Endothelial cell (in vitro differentiated cells): ENCODE data around the gene EXPH5. TPM values are rescaled to one million over a fixed set of nuclear protein-coding genes. Genes with fewer than 3 reads are reported as not detected.
A peak's percentile ranks its signal among the peaks of the same experiment; 100 is the strongest.
"Not testable (repeated sequence)": the region's sequence is repeated elsewhere in the genome, so short reads cannot be mapped to it uniquely, and the experiment has no call there.

ENCODE experiments used
- DNase-seq: peaks from one replicate; pipeline ENCODE4 v3.0.0; 2021; ENCODE audit warnings: low spot score
- H3K27ac Mint-ChIP-seq: one replicate; pipeline ENCODE4 v1.8.0; 2021; ENCODE audit warnings: mixed read lengths, inconsistent platforms; ENCODE audit not compliant: unreplicated experiment
- H3K27me3 Mint-ChIP-seq: one replicate; pipeline ENCODE4 v1.8.0; 2021; ENCODE audit warnings: mild to moderate bottlenecking, moderate library complexity, mixed read lengths, inconsistent platforms; ENCODE audit not compliant: unreplicated experiment
- H3K36me3 Mint-ChIP-seq: one replicate; pipeline ENCODE4 v1.8.0; 2021; ENCODE audit warnings: mild to moderate bottlenecking, low read depth, mixed read lengths, inconsistent platforms; ENCODE audit not compliant: unreplicated experiment
- H3K4me1 Mint-ChIP-seq: one replicate; pipeline ENCODE4 v1.8.0; 2021; ENCODE audit warnings: mild to moderate bottlenecking, mixed read lengths, inconsistent platforms; ENCODE audit not compliant: unreplicated experiment
- H3K4me3 Mint-ChIP-seq: one replicate; pipeline ENCODE4 v1.8.0; 2021; ENCODE audit warnings: mild to moderate bottlenecking, mixed read lengths, inconsistent platforms; ENCODE audit not compliant: unreplicated experiment
- H3K9me3 Mint-ChIP-seq: one replicate; pipeline ENCODE4 v1.8.0; 2021; ENCODE audit warnings: mixed read lengths, inconsistent platforms; ENCODE audit not compliant: unreplicated experiment
- long read RNA-seq: library from polyadenylated mRNA; unstranded; transcript quantifications from one replicate; pipeline ENCODE4 v2.0.0, GENCODE V29; 2020; ENCODE audit not compliant: unreplicated experiment
- total RNA-seq: library from RNA; stranded (reverse); fragmentation: NEBNext Ultra II Directional; extraction: Animal tissue kit (Norgen Biotek cat#: 25700); gene quantifications from one replicate; pipeline ENCODE4 v1.2.1, GENCODE V29; 2021; ENCODE audit not compliant: unreplicated experiment
- TF ChIP-seq, protein P1 (sequence below): fragments of 200-600 bp; sonication (generic); IDR thresholded peaks from one replicate; pipeline ENCODE4 v1.5.0; 2021; ENCODE audit warnings: antibody characterized with exemption; ENCODE audit not compliant: unreplicated experiment

Gene EXPH5
- 0.62 TPM for total RNA-seq
- long read RNA-seq, result 0 reads

- Mint-ChIP-seq H3K36me3 (no peaks in the 10 kb centered on the region), H3K4me3 (peak within 1 kb of the TSS; percentile 94), H3K4me1 (peaks cover 18% of the 10 kb centered on the region), H3K9me3 (no peaks in the 10 kb centered on the region), H3K27ac (no peak within 1 kb of the TSS), H3K27me3 (peaks cover 6% of the 10 kb centered on the region)
- TF ChIP-seq, protein P1, sequence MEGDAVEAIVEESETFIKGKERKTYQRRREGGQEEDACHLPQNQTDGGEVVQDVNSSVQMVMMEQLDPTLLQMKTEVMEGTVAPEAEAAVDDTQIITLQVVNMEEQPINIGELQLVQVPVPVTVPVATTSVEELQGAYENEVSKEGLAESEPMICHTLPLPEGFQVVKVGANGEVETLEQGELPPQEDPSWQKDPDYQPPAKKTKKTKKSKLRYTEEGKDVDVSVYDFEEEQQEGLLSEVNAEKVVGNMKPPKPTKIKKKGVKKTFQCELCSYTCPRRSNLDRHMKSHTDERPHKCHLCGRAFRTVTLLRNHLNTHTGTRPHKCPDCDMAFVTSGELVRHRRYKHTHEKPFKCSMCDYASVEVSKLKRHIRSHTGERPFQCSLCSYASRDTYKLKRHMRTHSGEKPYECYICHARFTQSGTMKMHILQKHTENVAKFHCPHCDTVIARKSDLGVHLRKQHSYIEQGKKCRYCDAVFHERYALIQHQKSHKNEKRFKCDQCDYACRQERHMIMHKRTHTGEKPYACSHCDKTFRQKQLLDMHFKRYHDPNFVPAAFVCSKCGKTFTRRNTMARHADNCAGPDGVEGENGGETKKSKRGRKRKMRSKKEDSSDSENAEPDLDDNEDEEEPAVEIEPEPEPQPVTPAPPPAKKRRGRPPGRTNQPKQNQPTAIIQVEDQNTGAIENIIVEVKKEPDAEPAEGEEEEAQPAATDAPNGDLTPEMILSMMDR, result no peak
- peak; percentile 69 for DNase-seq
These were observed at the start of gene EXPH5 for GRCh38 chr11:108593214-108593922. Gene EXPH5 (minus strand): TSS chr11:108593768. CDS start chr11:108593536, 232 bp downstream.

DNA sequence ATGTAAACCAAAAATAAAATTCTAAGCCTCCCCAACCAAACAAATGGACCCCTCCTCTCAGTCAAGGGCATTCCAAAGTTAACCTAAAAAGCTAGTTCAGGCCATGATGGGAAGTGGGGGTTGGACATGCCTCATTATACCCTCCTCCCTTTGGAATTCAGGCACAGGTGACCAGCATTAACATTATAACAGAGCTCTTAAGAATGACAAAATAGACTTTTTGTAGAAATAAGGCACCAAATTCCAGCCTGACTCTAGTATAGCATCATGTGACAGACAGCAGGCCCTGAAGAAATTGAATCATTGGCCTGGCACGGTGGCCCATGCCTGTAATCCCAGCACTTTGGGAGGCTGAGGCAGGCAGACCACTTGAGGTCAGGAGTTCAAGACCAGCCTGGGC is 48.2 kb upstream of the EXPH5 start:
- not testable (repeated sequence) for DNase-seq, H3K4me1 Mint-ChIP-seq, H3K27ac Mint-ChIP-seq, H3K9me3 Mint-ChIP-seq, H3K36me3 Mint-ChIP-seq, H3K27me3 Mint-ChIP-seq, H3K4me3 Mint-ChIP-seq

GRCh38 chr11:108639146-108639545 is 45.6 kb upstream of the EXPH5 start:
- H3K27ac Mint-ChIP-seq, result no peak overlapping the region
- no peaks in the 10 kb centered on the region for H3K9me3 Mint-ChIP-seq
- no peaks in the 10 kb centered on the region for H3K36me3 Mint-ChIP-seq
- H3K27me3 Mint-ChIP-seq, result no peaks in the 10 kb centered on the region
- no peak overlapping the region for H3K4me3 Mint-ChIP-seq
- H3K4me1 Mint-ChIP-seq, result no peaks in the 10 kb centered on the region
- DNase-seq, result no peak
- TF ChIP-seq, protein P1, result no peak

- no peaks in the 10 kb centered on the region for H3K4me1 Mint-ChIP-seq
- no peak for DNase-seq
- TF ChIP-seq, protein P1, result no peak
- no peak overlapping the region for H3K4me3 Mint-ChIP-seq
- no peaks in the 10 kb centered on the region for H3K9me3 Mint-ChIP-seq
- H3K27me3 Mint-ChIP-seq, result no peaks in the 10 kb centered on the region
- H3K27ac Mint-ChIP-seq, result no peak overlapping the region
- H3K36me3 Mint-ChIP-seq, result no peaks in the 10 kb centered on the region
These were observed 42.7 kb upstream of the EXPH5 start for GRCh38 chr11:108636222-108636621.

DNA sequence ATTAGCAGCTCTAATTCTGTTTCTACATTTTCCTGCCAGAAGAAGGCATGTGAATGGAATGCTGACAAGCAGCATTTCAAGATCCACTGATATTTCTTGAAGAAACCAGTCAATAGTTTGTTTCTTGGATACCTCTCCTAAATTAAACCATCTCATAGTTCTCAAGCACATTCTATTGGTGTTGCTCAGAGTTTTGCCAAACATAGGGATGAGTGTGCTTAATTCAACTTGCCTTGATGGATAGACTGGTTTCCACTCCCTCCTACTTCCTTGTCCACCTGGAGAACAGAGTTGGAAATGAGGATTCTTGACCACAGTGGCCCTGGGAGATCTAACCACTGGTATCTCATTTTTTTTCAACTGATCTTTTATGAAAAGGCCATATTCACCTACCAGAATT is 41.5 kb upstream of the EXPH5 start:
- H3K4me1 Mint-ChIP-seq, result no peaks in the 10 kb centered on the region
- TF ChIP-seq, protein P1, result no peak
- H3K9me3 Mint-ChIP-seq, result no peaks in the 10 kb centered on the region
- no peaks in the 10 kb centered on the region for H3K36me3 Mint-ChIP-seq
- H3K4me3 Mint-ChIP-seq, result no peak overlapping the region
- no peak overlapping the region for H3K27ac Mint-ChIP-seq
- DNase-seq, result no peak
- no peaks in the 10 kb centered on the region for H3K27me3 Mint-ChIP-seq
